ENCODE measurements around the gene LAPTM4A.

GRCh38 chr2:20042531-20042930, 8.9 kb downstream of the LAPTM4A start:
- TF ChIP-seq CTCF (conservative IDR thresholded peaks at IDR 0.05; ENCODE audit: low read depth, low read length) (no peak), EZH2phosphoT487 (IDR thresholded peaks at IDR 0.05; ENCODE audit: borderline replicate concordance, low read length) (no peak), EZH2 (IDR thresholded peaks at IDR 0.05; ENCODE audit: low read length, unreplicated experiment) (no peak)
